ENCODE results near the gene CIART. TPM values are rescaled to one million over a fixed set of nuclear protein-coding genes. Genes with fewer than 3 reads are reported as not detected.

The CIART gene
- total and polyA plus RNA-seq, 2 of the 8 experiments (the other 6 are each of a cell fraction or from before 2014, with no cell fraction given): 9.6 to 33.3 TPM

DNA sequence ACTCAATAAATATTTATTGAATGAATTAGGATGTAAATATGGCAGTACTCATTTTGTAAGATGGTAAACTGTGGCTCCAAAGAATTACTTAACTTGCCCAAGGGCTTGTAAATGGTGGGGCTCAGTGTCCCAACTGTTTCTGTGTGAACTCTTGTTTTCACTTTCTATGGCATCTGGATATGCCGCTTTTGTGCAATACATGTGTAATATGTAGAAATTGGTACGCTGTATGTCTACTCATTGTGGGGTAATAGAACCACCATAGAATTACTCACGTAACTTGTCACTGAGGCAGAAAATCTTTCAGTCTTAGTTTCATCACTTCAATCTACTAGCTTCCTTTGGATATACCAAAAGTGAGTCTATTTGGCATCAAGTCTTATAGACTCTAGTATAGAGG lies 40.0 kb downstream of the CIART start:
- no peak overlapping the region for H2AFZ ChIP-seq (ENCODE audit: low read length)
- peaks cover 20 to 31% (median 24%) of the 10 kb centered on the region in 4 experiments for H3K36me3 ChIP-seq (ENCODE audit: control insufficient read depth in 2 of 4, insufficient read depth in 4 of 4, low read length in 3 of 4)
- TF ChIP-seq TBP (IDR thresholded peaks at IDR 0.05; ENCODE audit: low read depth, low read length) (no peak), POLR2A (IDR thresholded peaks at IDR 0.05; ENCODE audit: control extremely low read depth in 1 of 2, low read depth in 2 of 2, low read length in 2 of 2) (no peak), RBBP5 (IDR thresholded peaks at IDR 0.05; ENCODE audit: borderline replicate concordance, low read depth, low read length) (no peak), RAD21 (IDR thresholded peaks at IDR 0.05 in 1 of 2, conservative IDR thresholded peaks at IDR 0.05 in 1 of 2; ENCODE audit: low read depth in 2 of 2, low read length in 2 of 2) (no peak), POLR2AphosphoS5 (IDR thresholded peaks at IDR 0.05; ENCODE audit: low read depth, low read length) (no peak), TEAD4 (IDR thresholded peaks at IDR 0.05; ENCODE audit: low read depth, low read length) (no peak), SIN3A (conservative IDR thresholded peaks at IDR 0.05 in 1 of 2, IDR thresholded peaks at IDR 0.05 in 1 of 2; ENCODE audit: low read depth in 1 of 2, low read length in 2 of 2) (no peak), SAP30 (IDR thresholded peaks at IDR 0.05; ENCODE audit: insufficient read depth, insufficient replicate concordance, low read length) (no peak), CBX8 (IDR thresholded peaks at IDR 0.05; ENCODE audit: borderline replicate concordance, low read depth, low read length) (no peak), KDM5A (IDR thresholded peaks at IDR 0.05; ENCODE audit: low read length) (no peak), EGR1 (IDR thresholded peaks at IDR 0.05; ENCODE audit: borderline replicate concordance, low read depth, low read length) (no peak), KDM4A (IDR thresholded peaks at IDR 0.05; ENCODE audit: low read depth, low read length, severe bottlenecking) (no peak)

More for the DNA sequence above, 40.0 kb downstream of the CIART start:
- H3K79me2 ChIP-seq (ENCODE audit: control insufficient read depth in 1 of 2, insufficient read depth in 2 of 2, low read length in 2 of 2): peaks cover 12 to 28% of the 10 kb centered on the region in 2 experiments
- no peak overlapping the region for H3K23ac ChIP-seq (ENCODE audit: insufficient read length)
- H4K91ac ChIP-seq (replicated peaks; ENCODE audit: insufficient read length, low read length): no peak overlapping the region
- peaks cover 0 to 1% of the 10 kb centered on the region in 2 experiments for H4K20me1 ChIP-seq (replicated peaks in 1 of 2; ENCODE audit: control insufficient read depth in 1 of 2, insufficient read depth in 2 of 2, low read length in 2 of 2)
- H3K79me1 ChIP-seq (ENCODE audit: low read depth, low read length): peaks cover 6% of the 10 kb centered on the region; the same call in 1 of the 2 replicates
- FAIRE-seq (no peak), DNase-seq (ENCODE audit: low read depth in 1 of 2, low spot score in 2 of 2) (no peak)
- H2BK20ac ChIP-seq (ENCODE audit: low read length): no peak overlapping the region
- no peaks in the 10 kb centered on the region; a peak in 1 of 7 replicates for H3K27me3 ChIP-seq (replicated peaks in 1 of 4; ENCODE audit: control insufficient read depth in 3 of 4, extremely low read depth in 1 of 4, insufficient read depth in 3 of 4, low read length in 3 of 4)
- no peak overlapping the region for H2BK120ac ChIP-seq (replicated peaks; ENCODE audit: low read depth, low read length)
- H3K14ac ChIP-seq (ENCODE audit: insufficient read length): no peak overlapping the region
- no peak overlapping the region for H3K4ac ChIP-seq (replicated peaks; ENCODE audit: insufficient read length, low read depth, low read length)
- no peaks in the 10 kb centered on the region; a peak in 1 of 4 replicates for H3K9me3 ChIP-seq (ENCODE audit: insufficient read depth in 2 of 2, low read depth in 1 of 2, low read length in 1 of 2)
- H2BK12ac ChIP-seq (ENCODE audit: low read depth, low read length): no peak overlapping the region
- peak overlapping the region; percentile 80 to 92 for H3K4me2 ChIP-seq (ENCODE audit: insufficient read depth in 1 of 2, low read depth in 2 of 2, low read length in 2 of 2)
- no peak overlapping the region for H3K56ac ChIP-seq (replicated peaks; ENCODE audit: insufficient read length, low read depth, low read length)
- H3K27ac ChIP-seq (ENCODE audit: low read depth, low read length): no peak overlapping the region
- H4K5ac ChIP-seq (ENCODE audit: insufficient read length, low read depth, low read length): no peak overlapping the region
- POLR2A ChIA-PET (ENCODE audit: partially characterized antibody): interaction anchor here (0.6 to 1.7 kb wide), 5 partner anchors 15 to 194 kb away, joined by 3 to 6 read pairs (median 4); no protein-coding TSS in a partner anchor
- peak overlapping the region in 2 of 4 experiments; percentile 57 to 97; a peak in 2 of 7 replicates for H3K9ac ChIP-seq (replicated peaks in 1 of 4; ENCODE audit: extremely low read depth in 1 of 4, low read depth in 3 of 4, low read length in 3 of 4)
- CTCF ChIA-PET (ENCODE audit: partially characterized antibody): interaction anchor here (1.5 kb wide), 1 partner anchor 66 kb away, joined by 4 read pairs; no protein-coding TSS in a partner anchor
- H3K4me1 ChIP-seq (replicated peaks in 1 of 4; ENCODE audit: control insufficient read depth in 3 of 4, insufficient read depth in 4 of 4, low read length in 3 of 4): peaks cover 0 to 6% (median 1%) of the 10 kb centered on the region in 4 experiments; a peak in 3 of 7 replicates
- no peak overlapping the region for H4K8ac ChIP-seq (ENCODE audit: extremely low read depth, insufficient read depth, low read length)
- H2BK15ac ChIP-seq (ENCODE audit: low read length): no peak overlapping the region
- no peak overlapping the region for H2BK5ac ChIP-seq (ENCODE audit: low read depth, low read length)
- H3K18ac ChIP-seq (ENCODE audit: extremely low read depth, low read length): no peak overlapping the region
- WGBS, 2 experiments (ENCODE audit: extremely low coverage in 1 of 2, insufficient coverage in 1 of 2, insufficient read length in 1 of 2, insufficient replicate concordance in 2 of 2, low coverage in 1 of 2, low lambda C conversion rate in 2 of 2, missing lambda C conversion rate in 1 of 2): 96% methylated on average over 3 of the region's 3 CpGs; no CpG with 5 or more reads in 1 of the 2 experiments
- no peak overlapping the region for H2AK5ac ChIP-seq (ENCODE audit: low read depth, low read length)
- peaks cover 8% of the 10 kb centered on the region; the same call in 1 of the 2 replicates for H3K23me2 ChIP-seq (ENCODE audit: low read depth, low read length)
- peak overlapping the region; percentile 77 to 100 (median 91) for H3K4me3 ChIP-seq (ENCODE audit: extremely low read depth in 1 of 4, insufficient read depth in 2 of 4, low read depth in 3 of 4, low read length in 4 of 4)
